Measurements from ENCODE around the gene APEH. TPM values are rescaled to one million over a fixed set of nuclear protein-coding genes. Genes with fewer than 3 reads are reported as not detected.
A peak's percentile ranks its signal among the peaks of the same experiment; 100 is the strongest.

Gene APEH
- total and polyA plus RNA-seq, 10 of the 15 experiments (the other 5 are each of a cell fraction or from before 2014, with no cell fraction given): 74.4 to 214 (median 131) TPM

DNA sequence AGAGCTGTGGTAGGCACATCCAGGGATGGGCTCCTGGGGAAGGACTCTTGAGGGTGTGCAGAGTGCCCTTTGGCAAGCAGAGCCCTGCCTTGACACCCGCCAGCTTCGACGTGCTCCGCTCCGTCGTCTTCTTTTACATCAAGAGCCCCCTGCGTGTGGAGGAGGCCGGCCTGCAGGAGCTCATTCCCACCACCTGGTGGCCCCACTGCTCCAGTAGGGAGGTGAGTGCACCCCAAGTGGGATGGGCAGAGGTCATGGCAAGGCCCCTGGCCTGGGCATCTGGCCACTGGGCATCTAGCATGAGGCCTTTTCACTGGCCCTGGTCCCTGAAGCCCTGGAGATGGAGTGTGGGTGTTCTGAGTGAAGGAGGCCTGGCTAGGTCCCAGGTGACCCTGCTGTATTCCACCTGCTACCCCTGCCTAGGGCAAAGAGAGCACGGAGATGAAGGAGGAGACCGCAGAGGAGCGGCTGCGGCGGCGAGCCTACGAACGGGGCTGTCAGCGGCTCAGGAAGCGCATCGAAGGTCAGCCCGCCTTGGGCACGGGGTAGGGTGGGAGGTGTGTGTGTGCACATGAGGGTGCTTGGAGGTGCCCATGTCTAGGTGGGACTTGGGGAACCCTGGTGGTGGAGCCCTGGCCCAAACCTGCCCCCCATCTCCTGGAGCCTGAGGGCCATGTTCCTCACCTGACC, 27.4 kb downstream of the APEH start (continued):
- TF ChIP-seq, protein P1, sequence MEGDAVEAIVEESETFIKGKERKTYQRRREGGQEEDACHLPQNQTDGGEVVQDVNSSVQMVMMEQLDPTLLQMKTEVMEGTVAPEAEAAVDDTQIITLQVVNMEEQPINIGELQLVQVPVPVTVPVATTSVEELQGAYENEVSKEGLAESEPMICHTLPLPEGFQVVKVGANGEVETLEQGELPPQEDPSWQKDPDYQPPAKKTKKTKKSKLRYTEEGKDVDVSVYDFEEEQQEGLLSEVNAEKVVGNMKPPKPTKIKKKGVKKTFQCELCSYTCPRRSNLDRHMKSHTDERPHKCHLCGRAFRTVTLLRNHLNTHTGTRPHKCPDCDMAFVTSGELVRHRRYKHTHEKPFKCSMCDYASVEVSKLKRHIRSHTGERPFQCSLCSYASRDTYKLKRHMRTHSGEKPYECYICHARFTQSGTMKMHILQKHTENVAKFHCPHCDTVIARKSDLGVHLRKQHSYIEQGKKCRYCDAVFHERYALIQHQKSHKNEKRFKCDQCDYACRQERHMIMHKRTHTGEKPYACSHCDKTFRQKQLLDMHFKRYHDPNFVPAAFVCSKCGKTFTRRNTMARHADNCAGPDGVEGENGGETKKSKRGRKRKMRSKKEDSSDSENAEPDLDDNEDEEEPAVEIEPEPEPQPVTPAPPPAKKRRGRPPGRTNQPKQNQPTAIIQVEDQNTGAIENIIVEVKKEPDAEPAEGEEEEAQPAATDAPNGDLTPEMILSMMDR (IDR thresholded peaks at IDR 0.05 in 2 of 3, conservative IDR thresholded peaks at IDR 0.05 in 1 of 3; ENCODE audit: control insufficient read depth in 2 of 3, extremely low read depth in 1 of 3, insufficient read depth in 1 of 3, low read depth in 3 of 3, low read length in 3 of 3): peak; percentile 11 to 28 (median 21); a peak in 3 of 6 replicates
- TF ChIP-seq POLR2A (IDR thresholded peaks at IDR 0.05; ENCODE audit: low read depth, low read length) (0 out of 2 replicates have a peak, but pooled peaks have one; percentile 21), NFYB (IDR thresholded peaks at IDR 0.05; ENCODE audit: insufficient read depth, low read depth, low read length) (no peak), MEF2B (IDR thresholded peaks at IDR 0.05; ENCODE audit: partially characterized antibody, poor library complexity, severe bottlenecking) (no peak), RFX5 (IDR thresholded peaks at IDR 0.05; ENCODE audit: low read depth, low read length) (no peak), FOXM1 (IDR thresholded peaks at IDR 0.05; ENCODE audit: low read depth, low read length) (no peak), RAD21 (IDR thresholded peaks at IDR 0.05; ENCODE audit: insufficient read depth, low read depth, low read length) (0 out of 2 replicates have a peak, but pooled peaks have one; percentile 17), SMARCA5 (IDR thresholded peaks at IDR 0.05) (no peak)

DNA sequence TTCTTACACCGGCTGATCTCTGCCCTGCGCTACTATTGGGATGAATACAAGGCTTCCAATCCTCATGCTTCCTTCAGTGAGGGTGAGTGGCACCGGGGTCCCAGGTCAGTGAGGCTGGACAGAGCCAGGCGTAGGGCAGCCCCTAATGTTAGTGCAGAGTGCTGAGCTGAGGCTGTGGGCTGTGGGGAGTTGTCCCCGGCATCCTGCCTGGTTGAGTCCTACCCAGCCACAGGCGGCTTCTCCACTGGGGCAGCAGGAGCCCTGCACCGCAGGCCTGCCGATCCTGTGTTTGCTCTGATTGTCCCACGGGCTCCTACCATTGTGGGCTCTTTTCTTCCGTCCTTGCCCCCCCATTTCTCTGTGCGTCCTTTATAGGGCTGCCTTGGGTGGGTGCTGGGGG, 28.5 kb downstream of the APEH start:
- H3K27me3 ChIP-seq (replicated peaks in 1 of 2; ENCODE audit: control insufficient read depth in 2 of 2, insufficient read depth in 2 of 2, low read length in 1 of 2): no peaks in the 10 kb centered on the region
- peaks cover 0 to 8% of the 10 kb centered on the region in 2 experiments; a peak in 3 of 4 replicates for H3K36me3 ChIP-seq (ENCODE audit: control insufficient read depth in 2 of 2, insufficient read depth in 2 of 2, low read length in 1 of 2)
- no peak overlapping the region for H3K9ac ChIP-seq (ENCODE audit: control insufficient read depth, insufficient read depth, low read length)
- no peak overlapping the region for H2AFZ ChIP-seq (ENCODE audit: control insufficient read depth, low read depth, low read length)
- CTCF ChIA-PET: interaction anchor here (0.6 to 4.6 kb wide), 4 partner anchors 10 to 379 kb away, joined by 3 to 19 read pairs (median 4); no protein-coding TSS in a partner anchor
- ATAC-seq: no peak
- no peaks in the 10 kb centered on the region for H3K79me2 ChIP-seq (ENCODE audit: control insufficient read depth, insufficient read depth, low read length)
- no peaks in the 10 kb centered on the region for H4K20me1 ChIP-seq (ENCODE audit: control insufficient read depth, insufficient read depth)
- H3K4me2 ChIP-seq (ENCODE audit: control insufficient read depth, insufficient read depth): no peak overlapping the region
- RAD21 ChIA-PET (ENCODE audit: unreplicated experiment): no interaction called here
- no TSS peak for BruUV-seq (replicated peaks)
- no peak for DNase-seq (ENCODE audit: low read depth, low spot score)
- intact Hi-C loops (cut with micrococcal nuclease; ENCODE audit: unreplicated experiment) (loop anchor here (1.0 kb wide), 2 partner anchors 137 to 204 kb away; no protein-coding TSS in a partner anchor), in situ Hi-C loops (cut with MboI) (no loop called here)
- no peak overlapping the region for H3K27ac ChIP-seq (ENCODE audit: control insufficient read depth, insufficient read depth)
- H3K4me3 ChIP-seq: no peak overlapping the region
- H3K4me1 ChIP-seq (ENCODE audit: control insufficient read depth, insufficient read depth, low read length): no peaks in the 10 kb centered on the region
- WGBS (ENCODE audit: insufficient coverage, insufficient replicate concordance, low lambda C conversion rate, missing lambda C conversion rate): 79% methylated on average over 11 of the region's 11 CpGs
- POLR2A ChIA-PET: no interaction called here
- SMC1A ChIA-PET (ENCODE audit: uncharacterized antibody, unreplicated experiment): no interaction called here
- no peaks in the 10 kb centered on the region for H3K9me3 ChIP-seq (replicated peaks; ENCODE audit: control insufficient read depth, insufficient read depth, low read length)
- FAIRE-seq: no peak
- TF ChIP-seq, protein P2, sequence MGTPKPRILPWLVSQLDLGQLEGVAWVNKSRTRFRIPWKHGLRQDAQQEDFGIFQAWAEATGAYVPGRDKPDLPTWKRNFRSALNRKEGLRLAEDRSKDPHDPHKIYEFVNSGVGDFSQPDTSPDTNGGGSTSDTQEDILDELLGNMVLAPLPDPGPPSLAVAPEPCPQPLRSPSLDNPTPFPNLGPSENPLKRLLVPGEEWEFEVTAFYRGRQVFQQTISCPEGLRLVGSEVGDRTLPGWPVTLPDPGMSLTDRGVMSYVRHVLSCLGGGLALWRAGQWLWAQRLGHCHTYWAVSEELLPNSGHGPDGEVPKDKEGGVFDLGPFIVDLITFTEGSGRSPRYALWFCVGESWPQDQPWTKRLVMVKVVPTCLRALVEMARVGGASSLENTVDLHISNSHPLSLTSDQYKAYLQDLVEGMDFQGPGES (IDR thresholded peaks at IDR 0.05): no peak
- TF ChIP-seq NKRF (conservative IDR thresholded peaks at IDR 0.05) (no peak), ZNF217 (IDR thresholded peaks at IDR 0.05) (no peak), ZBTB33 (IDR thresholded peaks at IDR 0.05) (no peak), SUPT20H (IDR thresholded peaks at IDR 0.05; ENCODE audit: borderline replicate concordance, control insufficient read depth, low read depth, low read length) (no peak), GABPA (IDR thresholded peaks at IDR 0.05; ENCODE audit: low read depth) (no peak), TBL1XR1 (IDR thresholded peaks at IDR 0.05; ENCODE audit: low read depth, low read length) (no peak)

All from GM12878 (cell line).